Measurements from ENCODE around the gene ADAMTSL5.
"Not testable (repeated sequence)": the region's sequence is repeated elsewhere in the genome, so short reads cannot be mapped to it uniquely, and the experiment has no call there.

ADAMTSL5 gene

GRCh38 chr19:1477056-1477455, 35.8 kb downstream of the ADAMTSL5 start:
- not testable (repeated sequence) for DNase-seq

GRCh38 chr19:1475751-1476437, 36.9 kb downstream of the ADAMTSL5 start:
- DNase-seq = peak; percentile 14

DNA sequence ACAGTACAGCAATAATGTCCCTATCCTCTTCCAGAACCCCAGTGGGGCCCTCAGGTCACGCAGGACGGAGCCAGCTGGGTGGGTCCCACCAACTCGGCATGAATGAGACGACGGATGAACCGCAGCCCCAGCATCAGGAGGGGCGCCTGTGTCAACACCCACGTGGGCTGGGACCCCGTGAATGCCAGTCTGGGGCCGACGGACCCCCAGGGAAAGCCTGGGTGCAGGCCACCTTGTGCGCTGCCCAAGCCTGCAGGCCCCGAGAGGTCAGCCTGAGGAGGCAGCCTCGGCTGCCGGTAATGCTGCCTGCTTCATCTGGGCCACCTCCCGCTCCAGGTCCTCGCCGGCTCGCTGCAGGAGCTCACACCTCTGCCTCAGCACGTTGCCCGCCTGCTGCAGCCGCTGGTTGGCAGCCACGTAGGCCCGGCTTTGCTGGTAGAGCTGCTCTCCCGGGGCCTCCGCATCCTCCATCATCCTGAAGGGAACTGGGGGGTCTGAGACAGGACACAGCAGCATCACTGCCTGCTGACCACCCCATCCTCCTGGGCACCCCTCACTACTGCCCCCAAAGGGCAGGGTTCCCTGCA, 38.0 kb downstream of the ADAMTSL5 start:
- peak; percentile 12 for DNase-seq

DNA sequence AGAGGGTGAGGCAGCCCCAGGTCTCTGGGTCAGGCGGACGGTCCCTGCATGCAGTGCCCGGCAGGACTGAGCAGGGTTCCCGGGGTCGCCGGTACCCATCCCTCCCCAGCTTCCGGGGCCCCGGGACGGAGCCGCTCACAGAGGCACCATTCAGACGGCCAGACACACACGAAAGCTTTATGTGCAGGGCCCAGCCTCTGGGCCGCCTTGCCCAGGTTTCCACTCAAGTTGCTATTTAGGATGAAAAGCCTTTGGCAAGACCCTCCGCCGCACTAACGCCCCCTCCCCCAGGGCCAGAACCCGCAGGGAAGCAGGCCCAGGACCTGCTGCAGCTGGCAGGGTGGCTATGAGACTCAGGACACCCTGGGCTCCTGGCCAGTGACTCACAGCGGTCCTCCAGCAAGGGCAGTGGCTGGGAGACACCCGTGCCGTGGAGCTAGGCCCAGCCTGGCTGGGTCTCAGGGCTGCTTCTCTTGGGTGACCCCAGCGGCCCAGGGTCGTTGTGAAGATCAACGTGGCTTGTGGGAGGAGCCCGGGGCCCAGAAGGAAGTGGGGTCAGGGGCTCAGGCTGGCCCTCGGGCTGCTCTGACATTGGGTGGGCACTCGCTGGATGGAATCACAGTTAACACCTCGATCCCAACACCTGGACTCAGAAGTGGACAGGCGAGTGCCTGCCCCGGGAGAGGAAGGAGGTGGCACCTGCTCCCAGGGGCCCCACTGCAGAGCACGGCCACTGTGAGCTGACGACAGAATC, 38.6 kb downstream of the ADAMTSL5 start:
- no peak for DNase-seq

DNA sequence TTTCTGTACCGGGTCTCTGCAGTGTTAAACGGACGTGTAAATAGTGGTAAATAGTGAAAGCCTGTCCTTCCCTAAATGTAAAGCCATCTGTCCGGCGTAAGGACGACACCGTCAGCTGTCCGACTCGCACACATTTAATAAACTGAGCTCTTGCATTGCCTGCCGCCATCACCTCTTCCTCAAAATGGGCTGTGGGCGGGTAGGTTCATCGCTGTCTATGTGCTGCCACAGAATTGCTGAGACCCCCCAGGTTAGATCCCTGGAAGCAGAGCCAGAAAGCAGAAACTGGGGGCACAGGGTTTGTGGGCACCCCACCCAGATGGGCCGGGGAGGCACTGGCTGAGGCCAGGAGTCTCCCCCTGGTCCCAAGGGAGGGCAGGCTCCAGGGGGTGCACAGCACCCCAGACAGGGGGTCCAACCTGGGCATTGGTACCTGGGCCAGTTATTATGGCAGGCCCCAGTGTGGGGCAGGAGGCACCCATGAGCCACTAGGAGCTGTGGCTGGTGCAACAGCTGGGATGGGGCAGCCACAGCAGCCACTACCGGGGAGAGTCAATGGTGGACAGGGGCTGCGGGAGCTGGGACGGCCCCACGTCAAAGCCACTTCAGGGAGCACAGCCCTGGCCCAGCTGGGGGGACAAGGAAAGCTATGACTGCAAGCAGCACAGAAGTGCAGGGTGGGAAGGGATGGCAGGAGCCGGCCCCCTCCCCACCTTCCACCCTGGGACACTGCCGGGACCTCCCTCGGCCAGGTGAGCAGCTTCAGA, 39.6 kb downstream of the ADAMTSL5 start:
- no peak for DNase-seq

DNA sequence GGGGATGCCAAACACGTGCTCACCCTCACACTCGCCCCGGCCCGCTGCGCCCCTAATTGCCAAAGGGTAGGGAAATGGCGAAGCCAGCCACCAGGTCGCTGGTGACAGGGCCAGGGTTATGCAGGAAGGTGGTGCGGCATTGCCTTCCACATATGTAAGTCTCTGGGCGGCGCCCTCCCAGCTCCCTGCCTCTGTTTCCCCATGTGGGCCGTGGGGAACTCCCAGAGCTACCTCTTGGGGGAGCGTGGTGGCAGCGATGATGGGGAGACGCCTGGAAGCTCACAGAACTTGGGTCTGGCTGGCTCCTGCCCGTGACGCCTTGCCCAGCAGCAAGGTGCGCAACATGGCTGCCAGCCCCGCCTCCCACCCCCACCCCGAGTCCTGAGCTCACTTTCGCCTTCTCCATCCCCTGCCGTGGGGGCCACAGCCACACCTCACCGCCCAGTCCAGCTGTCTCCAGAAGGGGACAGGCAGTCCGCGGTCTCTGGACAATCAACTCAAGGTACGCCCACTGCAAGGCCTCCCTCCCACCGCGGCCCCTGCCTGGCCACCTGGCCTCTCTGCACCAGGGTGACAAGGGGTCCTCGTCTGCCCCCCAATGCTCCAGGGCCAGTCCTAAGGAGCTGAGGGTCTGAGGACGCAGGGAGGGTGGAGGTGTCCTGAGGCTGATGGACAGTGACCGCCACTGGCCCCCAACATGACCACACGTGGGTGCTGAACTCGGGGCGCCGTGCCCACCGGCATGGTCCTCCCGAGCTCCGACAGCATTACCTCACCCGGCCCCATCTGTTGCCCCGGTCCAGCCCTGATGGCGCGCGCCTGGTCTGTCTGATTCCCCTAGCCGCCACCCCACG, 40.4 kb downstream of the ADAMTSL5 start:
- DNase-seq = no peak

GRCh38 chr19:1471515-1472160, 41.2 kb downstream of the ADAMTSL5 start:
- DNase-seq = no peak

- DNase-seq = no peak
These were observed 41.8 kb downstream of the ADAMTSL5 start for GRCh38 chr19:1471010-1471514.

DNA sequence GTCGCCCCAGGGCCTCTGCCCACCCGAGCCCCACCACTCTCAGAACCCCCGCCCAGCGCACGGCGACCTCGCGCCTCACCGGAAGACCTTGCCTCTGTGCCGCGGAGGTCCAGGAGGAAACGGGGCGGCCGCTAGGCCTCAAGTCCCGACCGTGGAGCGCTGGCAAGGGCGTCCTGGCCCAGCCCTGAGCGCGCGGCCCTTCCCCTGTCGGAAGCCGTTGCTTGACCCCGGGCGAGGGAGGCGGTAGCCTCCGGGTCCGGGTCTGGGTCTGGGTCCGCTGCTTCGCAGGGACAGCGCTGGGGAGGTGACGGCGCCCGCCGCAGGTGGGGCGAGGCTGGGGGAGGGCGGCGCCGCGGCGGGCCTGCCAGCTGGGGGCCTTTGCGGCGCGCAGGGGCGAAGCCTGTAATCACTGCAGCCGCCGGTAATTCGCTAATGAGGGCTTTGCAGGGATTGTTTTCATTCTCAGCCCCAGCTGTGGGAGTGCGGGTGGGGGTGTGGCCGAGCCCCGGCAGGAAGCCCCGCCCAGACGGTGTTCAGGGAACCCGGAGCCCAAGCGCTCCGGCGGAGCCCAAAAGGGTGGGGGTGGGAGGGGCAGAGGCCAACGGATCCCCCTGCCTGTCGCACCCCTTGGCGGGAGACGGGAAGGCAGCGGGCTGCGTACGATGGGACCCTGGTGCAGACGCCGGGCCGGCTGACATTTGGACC, 42.4 kb downstream of the ADAMTSL5 start:
- peak; percentile 72 for DNase-seq

GRCh38 chr19:1470055-1470304, 42.8 kb downstream of the ADAMTSL5 start:
- no peak for DNase-seq

DNA sequence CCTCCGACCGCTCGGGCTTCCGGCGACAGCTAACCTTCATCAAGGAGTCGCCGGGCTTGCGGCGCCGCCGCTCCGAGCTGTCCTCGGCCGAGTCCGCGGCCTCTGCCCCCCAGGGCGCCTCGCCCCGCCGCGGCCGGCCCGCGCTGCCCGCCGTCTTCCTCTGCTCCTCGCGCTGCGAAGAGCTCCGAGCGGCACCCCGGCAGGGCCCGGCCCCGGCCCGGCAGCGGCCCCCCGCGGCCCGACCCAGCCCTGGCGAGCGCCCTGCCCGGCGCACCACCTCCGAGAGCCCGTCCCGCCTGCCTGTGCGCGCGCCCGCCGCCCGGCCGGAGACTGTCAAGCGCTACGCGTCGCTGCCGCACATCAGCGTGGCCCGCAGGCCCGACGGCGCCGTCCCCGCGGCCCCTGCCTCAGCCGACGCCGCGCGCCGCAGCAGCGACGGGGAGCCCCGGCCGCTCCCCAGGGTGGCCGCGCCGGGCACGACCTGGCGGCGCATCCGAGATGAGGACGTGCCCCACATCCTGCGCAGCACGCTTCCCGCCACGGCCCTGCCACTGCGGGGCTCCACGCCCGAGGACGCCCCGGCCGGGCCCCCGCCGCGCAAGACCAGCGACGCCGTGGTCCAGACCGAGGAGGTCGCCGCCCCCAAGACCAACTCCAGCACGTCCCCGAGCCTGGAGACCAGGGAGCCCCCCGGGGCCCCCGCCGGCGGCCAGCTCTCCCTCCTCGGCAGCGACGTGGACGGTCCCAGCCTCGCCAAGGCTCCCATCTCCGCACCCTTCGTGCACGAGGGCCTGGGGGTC, 43.4 kb downstream of the ADAMTSL5 start:
- DNase-seq = no peak

- DNase-seq = peak; percentile 52
These were observed 44.0 kb downstream of the ADAMTSL5 start for GRCh38 chr19:1468821-1469254.

- no peak for DNase-seq
These were observed 44.5 kb downstream of the ADAMTSL5 start for GRCh38 chr19:1468274-1468820.

GRCh38 chr19:1467490-1468273, 45.1 kb downstream of the ADAMTSL5 start:
- DNase-seq = no peak

DNA sequence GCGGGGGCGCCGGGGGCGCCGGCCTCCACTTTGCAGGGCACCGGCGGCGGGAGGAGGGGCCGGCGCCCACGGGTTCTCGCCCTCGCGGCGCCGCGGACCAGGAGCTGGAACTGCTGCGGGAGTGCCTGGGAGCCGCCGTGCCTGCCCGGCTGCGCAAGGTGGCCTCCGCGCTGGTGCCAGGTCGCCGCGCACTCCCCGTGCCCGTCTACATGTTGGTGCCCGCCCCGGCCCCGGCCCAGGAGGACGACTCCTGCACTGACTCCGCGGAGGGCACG, 45.7 kb downstream of the ADAMTSL5 start:
- no peak for DNase-seq

DNA sequence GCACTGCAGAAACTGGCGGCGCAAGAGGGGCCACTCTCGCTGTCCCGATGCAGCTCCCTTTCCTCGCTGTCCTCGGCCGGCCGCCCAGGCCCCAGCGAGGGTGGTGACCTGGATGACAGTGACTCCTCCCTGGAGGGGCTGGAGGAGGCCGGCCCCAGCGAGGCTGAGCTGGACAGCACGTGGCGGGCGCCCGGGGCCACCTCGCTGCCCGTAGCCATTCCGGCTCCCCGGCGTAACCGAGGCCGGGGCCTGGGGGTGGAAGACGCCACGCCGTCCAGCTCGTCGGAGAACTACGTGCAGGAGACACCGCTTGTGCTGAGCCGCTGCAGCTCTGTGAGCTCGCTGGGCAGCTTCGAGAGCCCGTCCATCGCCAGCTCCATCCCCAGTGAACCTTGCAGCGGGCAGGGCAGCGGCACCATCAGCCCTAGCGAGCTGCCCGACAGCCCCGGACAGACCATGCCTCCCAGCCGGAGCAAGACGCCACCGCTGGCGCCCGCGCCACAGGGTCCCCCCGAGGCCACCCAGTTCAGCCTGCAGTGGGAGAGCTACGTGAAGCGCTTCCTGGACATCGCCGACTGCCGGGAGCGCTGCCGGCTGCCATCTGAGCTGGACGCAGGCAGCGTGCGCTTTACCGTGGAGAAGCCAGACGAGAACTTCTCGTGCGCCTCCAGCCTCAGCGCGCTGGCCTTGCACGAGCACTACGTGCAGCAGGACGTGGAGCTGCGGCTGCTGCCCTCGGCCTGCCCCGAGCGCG, 46.2 kb downstream of the ADAMTSL5 start:
- no peak for DNase-seq

DNA sequence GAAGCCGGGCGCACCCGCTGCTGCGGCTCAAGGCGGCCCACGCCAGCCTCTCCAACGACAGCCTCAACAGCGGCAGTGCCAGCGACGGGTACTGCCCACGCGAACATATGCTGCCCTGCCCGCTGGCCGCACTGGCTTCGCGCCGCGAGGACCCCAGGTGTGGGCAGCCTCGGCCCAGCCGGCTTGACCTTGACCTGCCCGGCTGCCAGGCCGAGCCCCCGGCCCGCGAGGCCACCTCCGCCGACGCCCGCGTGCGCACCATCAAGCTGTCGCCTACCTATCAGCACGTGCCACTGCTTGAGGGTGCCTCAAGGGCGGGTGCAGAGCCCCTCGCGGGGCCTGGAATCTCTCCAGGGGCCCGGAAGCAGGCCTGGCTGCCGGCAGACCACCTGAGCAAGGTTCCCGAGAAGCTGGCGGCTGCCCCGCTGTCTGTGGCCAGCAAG, 46.8 kb downstream of the ADAMTSL5 start:
- no peak for DNase-seq

DNA sequence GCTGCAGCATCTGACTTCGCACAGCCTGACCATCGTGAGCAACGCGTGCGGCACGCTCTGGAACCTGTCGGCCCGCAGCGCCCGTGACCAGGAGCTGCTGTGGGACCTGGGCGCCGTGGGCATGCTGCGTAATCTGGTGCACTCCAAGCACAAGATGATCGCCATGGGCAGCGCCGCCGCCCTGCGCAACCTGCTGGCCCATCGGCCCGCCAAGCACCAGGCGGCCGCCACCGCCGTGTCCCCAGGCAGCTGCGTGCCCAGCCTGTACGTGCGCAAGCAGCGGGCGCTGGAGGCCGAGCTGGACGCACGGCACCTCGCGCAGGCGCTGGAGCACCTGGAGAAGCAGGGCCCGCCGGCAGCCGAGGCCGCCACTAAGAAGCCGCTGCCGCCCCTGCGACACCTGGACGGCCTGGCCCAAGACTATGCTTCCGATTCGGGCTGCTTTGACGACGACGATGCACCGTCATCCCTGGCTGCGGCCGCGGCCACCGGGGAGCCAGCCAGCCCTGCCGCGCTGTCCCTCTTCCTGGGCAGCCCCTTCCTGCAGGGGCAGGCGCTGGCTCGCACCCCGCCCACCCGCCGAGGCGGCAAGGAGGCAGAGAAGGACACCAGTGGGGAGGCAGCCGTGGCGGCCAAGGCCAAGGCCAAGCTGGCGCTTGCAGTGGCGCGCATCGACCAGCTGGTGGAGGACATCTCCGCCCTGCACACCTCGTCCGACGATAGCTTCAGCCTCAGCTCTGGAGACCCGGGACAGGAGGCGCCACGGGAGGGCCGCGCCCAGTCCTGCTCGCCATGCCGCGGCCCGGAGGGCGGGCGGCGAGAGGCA, 47.4 kb downstream of the ADAMTSL5 start:
- DNase-seq = no peak
